GM23338 (cell line): Measurements from ENCODE around the gene ARHGAP10. TPM values are rescaled to one million over a fixed set of nuclear protein-coding genes. Genes with fewer than 3 reads are reported as not detected.
A peak's percentile ranks its signal among the peaks of the same experiment; 100 is the strongest.

Experiments used
- ATAC-seq: fragments of 200-7000 bp; cut with Tn5 transposase; 3 replicates; pipeline ENCODE4 v1.9.1; 2020
- DNase-seq: peaks from one replicate; pipeline ENCODE4 v3.0.0-alpha.2; 2015; ENCODE audit warnings: low spot score
- H2AFZ ChIP-seq: fragments of 200-600 bp; sonication (generic); 2 replicates; pipeline ENCODE4 v1.8.0; 2016; ENCODE audit warnings: antibody characterized with exemption, mild to moderate bottlenecking, moderate library complexity
- H3F3A ChIP-seq: fragments of 200-600 bp; sonication (generic); replicated peaks from 2 replicates; pipeline ENCODE4 v1.8.0; 2017; ENCODE audit warnings: antibody characterized with exemption, mixed run types, low read depth
- H3K27ac ChIP-seq: fragments of 200-600 bp; sonication (generic); 2 replicates; pipeline ENCODE4 v1.6.1; 2016; ENCODE audit warnings: low read depth
- H3K27me3 ChIP-seq: fragments of 200-600 bp; sonication (generic); 2 replicates; pipeline ENCODE4 v1.8.0; 2016; ENCODE audit warnings: mild to moderate bottlenecking, mixed run types, moderate library complexity; ENCODE audit not compliant: insufficient read depth
- H3K36me3 ChIP-seq: fragments of 200-600 bp; sonication (generic); 2 replicates; pipeline ENCODE4 v1.8.0; 2016; ENCODE audit warnings: mild to moderate bottlenecking; ENCODE audit not compliant: insufficient read depth
- H3K4me1 ChIP-seq: fragments of 200-600 bp; sonication (generic); 2 replicates; pipeline ENCODE4 v1.8.0; 2016; ENCODE audit warnings: mild to moderate bottlenecking, moderate library complexity; ENCODE audit not compliant: insufficient read depth
- H3K4me2 ChIP-seq: fragments of 200-600 bp; sonication (generic); 2 replicates; pipeline ENCODE4 v1.7.1; 2017; ENCODE audit warnings: mixed run types
- H3K4me3 ChIP-seq: fragments of 200-600 bp; sonication (generic); 2 replicates; pipeline ENCODE4 v1.6.1; 2016; ENCODE audit warnings: mixed run types
- H3K79me2 ChIP-seq: fragments of 200-600 bp; sonication (generic); replicated peaks from 2 replicates; pipeline ENCODE4 v1.8.0; 2017; ENCODE audit warnings: mild to moderate bottlenecking; ENCODE audit not compliant: insufficient read depth
- H3K9me2 ChIP-seq: fragments of 200-600 bp; sonication (generic); 2 replicates; pipeline ENCODE4 v1.8.0; 2017; ENCODE audit not compliant: insufficient read depth
- H4K20me1 ChIP-seq: fragments of 200-600 bp; sonication (generic); replicated peaks from 2 replicates; pipeline ENCODE4 v1.8.0; 2017; ENCODE audit warnings: mild to moderate bottlenecking; ENCODE audit not compliant: insufficient read depth
- H3K27ac Mint-ChIP-seq: 2 replicates; pipeline ENCODE4 v1.8.0; 2020; ENCODE audit warnings: inconsistent platforms, mild to moderate bottlenecking, moderate library complexity, mixed read lengths
- H3K27me3 Mint-ChIP-seq: 3 replicates; pipeline ENCODE4 v1.8.0; 2022; ENCODE audit warnings: low read depth, mild to moderate bottlenecking, moderate library complexity, mixed read lengths, inconsistent platforms; ENCODE audit not compliant: insufficient read depth, poor library complexity
- H3K36me3 Mint-ChIP-seq: 3 replicates; pipeline ENCODE4 v1.8.0; 2021; ENCODE audit warnings: low read depth, mild to moderate bottlenecking, inconsistent platforms, moderate library complexity, mixed read lengths
- H3K4me1 Mint-ChIP-seq: 3 replicates; pipeline ENCODE4 v1.8.0; 2020; ENCODE audit warnings: mild to moderate bottlenecking, inconsistent platforms, mixed read lengths
- H3K4me3 Mint-ChIP-seq: 3 replicates; pipeline ENCODE4 v1.8.0; 2021; ENCODE audit warnings: moderate library complexity, mild to moderate bottlenecking, inconsistent platforms, mixed read lengths
- H3K9me3 Mint-ChIP-seq: 3 replicates; pipeline ENCODE4 v1.8.0; 2020; ENCODE audit warnings: moderate library complexity, mild to moderate bottlenecking, inconsistent platforms, mixed read lengths
- CREB1 ChIP-seq: fragments of 250-450 bp; sonication (Bioruptor Pico); IDR thresholded peaks from 2 replicates; pipeline ENCODE4 v1.5.0; 2020; ENCODE audit warnings: low read depth, mild to moderate bottlenecking, moderate library complexity
- ETS1 ChIP-seq: IDR thresholded peaks from 2 replicates; pipeline ENCODE4 v1.6.1; 2016; ENCODE audit warnings: antibody characterized with exemption
- POLR2AphosphoS5 ChIP-seq: IDR thresholded peaks from 2 replicates; pipeline ENCODE4 v1.6.1; 2016; ENCODE audit warnings: antibody characterized with exemption, low read depth
- ZNF114 ChIP-seq: fragments of 250-450 bp; sonication (Bioruptor Pico); IDR thresholded peaks from 2 replicates; pipeline ENCODE4 v1.5.0; 2020; ENCODE audit warnings: mild to moderate bottlenecking, moderate library complexity
- ZNF331 ChIP-seq: fragments of 250-450 bp; sonication (Bioruptor Pico); IDR thresholded peaks from 2 replicates; pipeline ENCODE4 v1.5.0; 2020; ENCODE audit warnings: low read depth, mild to moderate bottlenecking, moderate library complexity
- ZNF462 ChIP-seq: fragments of 250-450 bp; sonication (Bioruptor Pico); IDR thresholded peaks from 2 replicates; pipeline ENCODE4 v1.5.0; 2020; ENCODE audit warnings: mild to moderate bottlenecking, moderate library complexity
- polyA plus RNA-seq: library from polyadenylated mRNA; unstranded; fragments of >200 nt; fragmentation: Nextera tagmentation; extraction: Ambion mirVana; gene quantifications from 2 replicates; pipeline ENCODE4 v1.2.1, GENCODE V29; 2016
- total RNA-seq: library from RNA; depleted of rRNA; stranded (reverse); fragments of >200 nt; shearing (Covaris generic); gene quantifications from 2 replicates; pipeline ENCODE4 v1.2.3, GENCODE V29; 2014

Gene ARHGAP10
- total and polyA plus RNA-seq, 2 experiments from 2014 or later, result 5.1 to 6.3 TPM

- no peak overlapping the region for H2AFZ ChIP-seq
- H3K4me3 ChIP-seq, result no peak overlapping the region
- no peaks in the 10 kb centered on the region for H3K27me3 Mint-ChIP-seq
- H3K36me3 ChIP-seq, result 0 out of 2 replicates have a peak, but pooled peaks cover 4% of the 10 kb centered on the region
- no peaks in the 10 kb centered on the region for H3F3A ChIP-seq
- H3K4me1 Mint-ChIP-seq, result peaks cover 30% of the 10 kb centered on the region
- H3K4me2 ChIP-seq, result peak overlapping the region; percentile 28
- H3K9me3 Mint-ChIP-seq, result no peaks in the 10 kb centered on the region
- H3K27ac ChIP-seq, result no peak overlapping the region; the same call in 1 of the 2 replicates
- H3K79me2 ChIP-seq, result no peaks in the 10 kb centered on the region
- DNase-seq (no peak), ATAC-seq (no peak)
- peaks cover 31% of the 10 kb centered on the region for H3K4me1 ChIP-seq
- H3K27ac Mint-ChIP-seq, result no peak overlapping the region
- H3K27me3 ChIP-seq, result no peaks in the 10 kb centered on the region
- peaks cover 4% of the 10 kb centered on the region for H3K9me2 ChIP-seq
- no peak overlapping the region for H3K4me3 Mint-ChIP-seq
- TF ChIP-seq ZNF462 (CRISPR knock-in tag), result no peak
- TF ChIP-seq ETS1, result no peak
- TF ChIP-seq POLR2AphosphoS5, result no peak
- no peak for TF ChIP-seq ZNF331
- no peak for TF ChIP-seq ZNF114 (CRISPR knock-in tag)
- no peak for TF ChIP-seq CREB1 (CRISPR knock-in tag)
- H4K20me1 ChIP-seq, result no peaks in the 10 kb centered on the region
- H3K36me3 Mint-ChIP-seq, result peaks cover 3% of the 10 kb centered on the region; the same call in 2 of the 3 replicates
Measured at GRCh38 chr4:147969573-147970385, 237.9 kb downstream of the ARHGAP10 start.
